Gastroesophageal sphincter (tissue), 4 donors: Measurements from ENCODE around the gene ADCY2. TPM values are rescaled to one million over a fixed set of nuclear protein-coding genes. Genes with fewer than 3 reads are reported as not detected.

ENCODE experiments used
- ATAC-seq: fragments of 150-250 bp; one replicate; pipeline ENCODE4 v1.9.1; 2016; ENCODE audit warnings: mild to moderate bottlenecking, moderate library complexity
- H3K27ac ChIP-seq, 4 donors: fragments of 200-600 bp; sonication (generic) in 3 of 4; 1 replicate in 3 of 4; 2 replicates in 1 of 4; pipeline ENCODE4 v1.5.1; 2016 to 2019
- H3K27me3 ChIP-seq: fragments of 200-600 bp; sonication (generic); one replicate; pipeline ENCODE4 v1.5.1; 2019
- H3K36me3 ChIP-seq, 2 donors: fragments of 200-600 bp; sonication (generic); one replicate each; pipeline ENCODE4 v1.5.1; 2019; ENCODE audit warnings: control low read depth in 1 of 2
- H3K4me1 ChIP-seq, 3 donors: fragments of 200-600 bp; sonication (generic); 1 replicate in 2 of 3; 2 replicates in 1 of 3; pipeline ENCODE4 v1.5.1; 2016 to 2019; ENCODE audit warnings: control low read depth in 2 of 3
- H3K4me3 ChIP-seq, 2 donors: fragments of 200-600 bp; sonication (generic); one replicate each; pipeline ENCODE4 v1.5.1; 2019; ENCODE audit warnings: mild to moderate bottlenecking in 1 of 2, moderate library complexity in 1 of 2
- H3K9me3 ChIP-seq, 3 donors: fragments of 200-600 bp; sonication (generic); one replicate each; pipeline ENCODE4 v1.5.1; 2017 to 2019; ENCODE audit warnings: control low read depth in 2 of 3
- EP300 ChIP-seq: sonication (generic); formaldehyde crosslinking; IDR thresholded peaks from one replicate; pipeline ENCODE4 v1.6.1; 2017; ENCODE audit warnings: antibody characterized with exemption, mild to moderate bottlenecking
- POLR2A ChIP-seq, 2 donors: fragments of 450-650 bp; IDR thresholded peaks; one replicate each; pipeline ENCODE4 v1.6.1; 2017; ENCODE audit warnings: antibody characterized with exemption in 2 of 2, mild to moderate bottlenecking in 2 of 2, moderate library complexity in 1 of 2
- POLR2AphosphoS5 ChIP-seq: sonication (generic); formaldehyde crosslinking; IDR thresholded peaks from one replicate; pipeline ENCODE4 v1.6.1; 2017; ENCODE audit warnings: antibody characterized with exemption
- WGBS, 2 donors: methylation state at CpG; one replicate each; pipeline ENCODE4 v1.1.5; 2018; ENCODE audit warnings: low coverage in 1 of 2; 5-methylcytosine and 5-hydroxymethylcytosine counted together
- total RNA-seq, 4 donors: library from RNA; depleted of rRNA; stranded (reverse); fragments of >200 nt; gene quantifications; one replicate each; pipeline ENCODE4 v1.1.0, GENCODE V29; 2016
- TF ChIP-seq, protein P1 (sequence below), 4 experiments: fragments of 200-600 bp in 2 of 4; fragments of 450-650 bp in 2 of 4; sonication (generic) in 1 of 4; IDR thresholded peaks; one replicate each; pipeline ENCODE4 v1.5.1; 2017 to 2019; ENCODE audit warnings: antibody characterized with exemption in 4 of 4, mild to moderate bottlenecking in 2 of 4, moderate library complexity in 2 of 4

ADCY2 gene
- total RNA-seq, 4 donors from 2014 or later: 5.8 to 15.9 (median 8.9) TPM

DNA sequence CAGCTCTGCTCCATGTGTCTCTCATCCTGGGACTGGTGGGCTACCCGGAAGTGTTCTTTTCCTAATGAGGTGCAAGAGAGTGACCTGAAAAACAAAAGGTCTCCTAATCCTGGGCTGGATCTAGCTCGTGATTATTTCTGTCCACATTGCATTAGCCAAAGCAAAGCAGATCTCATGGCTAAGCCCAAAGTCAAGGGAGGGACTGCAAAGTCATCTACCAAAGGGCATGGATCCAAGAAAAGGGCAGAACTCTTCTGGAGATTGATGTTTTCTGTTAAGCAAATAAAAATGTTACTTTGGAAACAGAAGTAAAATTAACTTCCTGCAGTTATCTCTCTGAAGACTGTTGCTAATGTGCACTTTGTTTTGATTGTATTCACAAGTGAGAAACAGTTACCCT lies 229.8 kb downstream of the ADCY2 start:
- H3K4me1 ChIP-seq: no peaks in the 10 kb centered on the region
- WGBS, 2 donors: 20 to 40% methylated on average over 1 of the region's 2 CpGs

DNA sequence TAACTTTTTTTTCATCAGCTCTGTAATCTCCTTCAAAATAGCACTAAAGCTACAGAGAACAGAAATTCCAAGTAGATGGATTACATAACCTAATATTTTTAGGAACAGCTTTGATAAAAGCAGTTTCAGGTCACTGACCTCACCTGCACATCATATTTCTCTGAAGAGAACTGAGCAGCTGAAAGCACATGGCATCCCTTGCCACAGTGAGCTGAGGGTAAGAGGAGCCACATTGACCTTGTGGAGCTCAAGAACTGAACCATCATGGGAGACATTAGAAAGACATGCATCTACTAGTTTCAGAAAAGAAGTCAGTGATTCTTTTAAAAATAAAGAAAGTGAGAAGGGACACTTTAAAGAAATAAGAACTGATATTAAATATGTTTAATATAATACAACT lies 232.3 kb downstream of the ADCY2 start:
- Histone ChIP-seq H3K27me3 (no peaks in the 10 kb centered on the region), H3K27ac (no peak overlapping the region), H3K4me1 (no peaks in the 10 kb centered on the region), H3K9me3 (no peaks in the 10 kb centered on the region), H3K36me3 (peaks cover 0 to 4% of the 10 kb centered on the region in 2 donors), H3K4me3 (no peak overlapping the region)
- ATAC-seq: no peak
- TF ChIP-seq, protein P1, sequence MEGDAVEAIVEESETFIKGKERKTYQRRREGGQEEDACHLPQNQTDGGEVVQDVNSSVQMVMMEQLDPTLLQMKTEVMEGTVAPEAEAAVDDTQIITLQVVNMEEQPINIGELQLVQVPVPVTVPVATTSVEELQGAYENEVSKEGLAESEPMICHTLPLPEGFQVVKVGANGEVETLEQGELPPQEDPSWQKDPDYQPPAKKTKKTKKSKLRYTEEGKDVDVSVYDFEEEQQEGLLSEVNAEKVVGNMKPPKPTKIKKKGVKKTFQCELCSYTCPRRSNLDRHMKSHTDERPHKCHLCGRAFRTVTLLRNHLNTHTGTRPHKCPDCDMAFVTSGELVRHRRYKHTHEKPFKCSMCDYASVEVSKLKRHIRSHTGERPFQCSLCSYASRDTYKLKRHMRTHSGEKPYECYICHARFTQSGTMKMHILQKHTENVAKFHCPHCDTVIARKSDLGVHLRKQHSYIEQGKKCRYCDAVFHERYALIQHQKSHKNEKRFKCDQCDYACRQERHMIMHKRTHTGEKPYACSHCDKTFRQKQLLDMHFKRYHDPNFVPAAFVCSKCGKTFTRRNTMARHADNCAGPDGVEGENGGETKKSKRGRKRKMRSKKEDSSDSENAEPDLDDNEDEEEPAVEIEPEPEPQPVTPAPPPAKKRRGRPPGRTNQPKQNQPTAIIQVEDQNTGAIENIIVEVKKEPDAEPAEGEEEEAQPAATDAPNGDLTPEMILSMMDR (IDR thresholded peaks at IDR 0.05): no peak
- no peak for TF ChIP-seq POLR2AphosphoS5
- no peak for TF ChIP-seq POLR2A (IDR thresholded peaks at IDR 0.05)
- TF ChIP-seq EP300: no peak

More for the DNA sequence above, 229.8 kb downstream of the ADCY2 start:
- H3K27ac ChIP-seq: no peak overlapping the region
- ATAC-seq: no peak
- no peaks in the 10 kb centered on the region for H3K9me3 ChIP-seq
- no peaks in the 10 kb centered on the region for H3K27me3 ChIP-seq
- no peak for TF ChIP-seq POLR2A (IDR thresholded peaks at IDR 0.05)
- TF ChIP-seq, protein P1 (IDR thresholded peaks at IDR 0.05): no peak
- no peak for TF ChIP-seq EP300
- TF ChIP-seq POLR2AphosphoS5: no peak
- H3K36me3 ChIP-seq: peaks cover 0 to 4% of the 10 kb centered on the region in 2 donors
- H3K4me3 ChIP-seq: no peak overlapping the region

DNA sequence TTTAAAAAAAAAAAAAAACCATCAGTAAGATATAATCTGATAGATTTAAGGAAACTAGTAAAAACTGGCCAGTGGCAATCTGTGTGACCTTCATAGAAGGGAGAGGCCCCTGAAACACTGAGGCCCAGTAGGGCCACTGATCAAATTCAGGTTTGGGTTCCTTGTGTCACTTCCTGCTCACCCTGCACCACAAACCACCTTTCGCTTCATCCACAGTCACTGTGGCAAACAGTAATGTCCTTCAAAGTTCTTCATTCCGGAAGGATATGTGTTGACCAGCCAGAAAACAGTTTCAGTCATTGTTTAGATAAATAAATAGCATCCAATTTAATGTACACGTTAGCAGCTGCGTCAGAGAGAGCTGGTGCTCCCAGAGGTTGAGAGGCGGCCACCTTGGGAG lies 232.9 kb downstream of the ADCY2 start:
- no peaks in the 10 kb centered on the region for H3K27me3 ChIP-seq
- no peaks in the 10 kb centered on the region for H3K9me3 ChIP-seq
- WGBS, 2 donors: 52 to 66% methylated on average over 3 of the region's 5 CpGs
- H3K36me3 ChIP-seq: peaks cover 0 to 4% of the 10 kb centered on the region in 2 donors
- no peak overlapping the region for H3K4me3 ChIP-seq
- H3K27ac ChIP-seq: no peak overlapping the region
- ATAC-seq: no peak
- TF ChIP-seq POLR2AphosphoS5 (no peak), POLR2A (IDR thresholded peaks at IDR 0.05) (no peak), EP300 (no peak)
- TF ChIP-seq, protein P1 (IDR thresholded peaks at IDR 0.05): no peak
- H3K4me1 ChIP-seq: no peaks in the 10 kb centered on the region

DNA sequence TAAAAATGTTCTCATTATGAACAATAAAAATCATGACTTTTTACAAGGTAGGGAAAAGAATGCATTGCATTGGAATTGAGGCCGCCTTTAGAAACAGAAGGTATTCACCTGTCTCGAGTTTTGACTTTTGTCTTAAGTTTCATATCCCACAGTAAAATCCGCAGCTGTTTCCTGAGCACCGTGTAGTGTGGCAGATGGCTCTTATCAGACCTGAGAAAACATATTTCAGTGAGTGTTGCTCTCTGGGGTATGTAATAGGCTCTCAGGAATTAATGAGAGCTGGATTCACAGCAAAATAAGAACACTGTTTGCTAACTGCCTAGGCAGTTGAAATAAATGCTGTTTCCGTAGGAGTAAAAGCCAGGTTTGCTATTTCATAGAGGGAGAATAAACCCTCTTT lies 233.6 kb downstream of the ADCY2 start:
- 37 to 50% methylated on average over 3 to 5 of the region's 5 CpGs for WGBS, 2 donors
- Histone ChIP-seq H3K27ac (no peak overlapping the region), H3K4me3 (no peak overlapping the region), H3K27me3 (no peaks in the 10 kb centered on the region), H3K36me3 (peaks cover 0 to 4% of the 10 kb centered on the region in 2 donors), H3K4me1 (no peaks in the 10 kb centered on the region), H3K9me3 (no peaks in the 10 kb centered on the region)
- no peak for ATAC-seq
- TF ChIP-seq, protein P1 (IDR thresholded peaks at IDR 0.05): no peak
- no peak for TF ChIP-seq EP300
- TF ChIP-seq POLR2A (IDR thresholded peaks at IDR 0.05): no peak
- TF ChIP-seq POLR2AphosphoS5: no peak

DNA sequence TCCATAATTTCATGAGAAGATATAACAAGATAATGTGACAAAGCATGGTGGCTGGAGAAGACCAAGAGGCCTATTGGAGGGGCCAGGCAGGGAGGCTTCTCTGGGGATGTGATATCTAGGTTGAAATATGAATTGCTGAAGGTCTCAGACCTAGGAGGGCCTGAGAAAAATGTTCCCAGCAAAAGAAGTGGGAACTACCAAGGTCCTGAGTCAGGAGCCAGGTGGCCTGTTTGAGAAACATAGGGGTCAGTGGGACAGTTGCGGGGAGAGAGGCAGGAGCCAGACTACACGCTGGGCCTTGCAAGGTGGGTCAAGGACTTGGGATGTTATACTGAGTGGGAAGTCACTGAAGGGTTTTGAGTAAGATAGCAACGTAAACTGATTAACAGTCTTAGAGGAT lies 238.9 kb downstream of the ADCY2 start:
- no peaks in the 10 kb centered on the region for H3K4me1 ChIP-seq
- no peak overlapping the region for H3K27ac ChIP-seq
- no peaks in the 10 kb centered on the region for H3K36me3 ChIP-seq
- ATAC-seq: no peak
- 94 to 96% methylated on average over 3 of the region's 3 CpGs for WGBS, 2 donors
- H3K27me3 ChIP-seq: no peaks in the 10 kb centered on the region
- TF ChIP-seq, protein P1 (IDR thresholded peaks at IDR 0.05): no peak
- TF ChIP-seq POLR2A (IDR thresholded peaks at IDR 0.05) (no peak), EP300 (no peak), POLR2AphosphoS5 (no peak)
- H3K4me3 ChIP-seq: no peak overlapping the region
- no peaks in the 10 kb centered on the region for H3K9me3 ChIP-seq
